Measurements from ENCODE around the gene STK32C.

DNA sequence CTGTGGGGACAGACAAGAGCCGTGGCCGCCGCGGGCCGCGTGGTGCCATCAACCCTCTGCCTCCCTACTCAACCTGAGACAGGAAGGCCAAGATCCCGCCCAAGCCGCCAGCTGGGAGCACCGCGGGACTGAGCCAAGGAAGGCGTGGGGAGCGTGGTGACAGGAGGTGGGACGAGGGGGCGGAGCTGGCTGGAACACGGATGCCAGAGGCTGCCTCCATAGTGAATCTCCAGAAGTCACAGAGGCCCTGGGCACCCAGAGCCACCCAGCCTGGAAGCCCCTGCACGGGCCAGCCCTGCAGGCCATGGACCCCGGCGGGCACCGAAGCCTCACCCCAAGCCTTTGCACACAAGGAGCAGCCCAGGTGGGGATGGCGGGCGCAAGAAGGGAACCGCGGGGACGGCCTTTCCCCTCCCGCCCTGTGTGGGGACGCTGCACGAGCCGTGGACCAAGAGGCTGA is 139.1 kb downstream of the STK32C start:
- TF ChIP-seq, protein P1, sequence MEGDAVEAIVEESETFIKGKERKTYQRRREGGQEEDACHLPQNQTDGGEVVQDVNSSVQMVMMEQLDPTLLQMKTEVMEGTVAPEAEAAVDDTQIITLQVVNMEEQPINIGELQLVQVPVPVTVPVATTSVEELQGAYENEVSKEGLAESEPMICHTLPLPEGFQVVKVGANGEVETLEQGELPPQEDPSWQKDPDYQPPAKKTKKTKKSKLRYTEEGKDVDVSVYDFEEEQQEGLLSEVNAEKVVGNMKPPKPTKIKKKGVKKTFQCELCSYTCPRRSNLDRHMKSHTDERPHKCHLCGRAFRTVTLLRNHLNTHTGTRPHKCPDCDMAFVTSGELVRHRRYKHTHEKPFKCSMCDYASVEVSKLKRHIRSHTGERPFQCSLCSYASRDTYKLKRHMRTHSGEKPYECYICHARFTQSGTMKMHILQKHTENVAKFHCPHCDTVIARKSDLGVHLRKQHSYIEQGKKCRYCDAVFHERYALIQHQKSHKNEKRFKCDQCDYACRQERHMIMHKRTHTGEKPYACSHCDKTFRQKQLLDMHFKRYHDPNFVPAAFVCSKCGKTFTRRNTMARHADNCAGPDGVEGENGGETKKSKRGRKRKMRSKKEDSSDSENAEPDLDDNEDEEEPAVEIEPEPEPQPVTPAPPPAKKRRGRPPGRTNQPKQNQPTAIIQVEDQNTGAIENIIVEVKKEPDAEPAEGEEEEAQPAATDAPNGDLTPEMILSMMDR (IDR thresholded peaks at IDR 0.05): no peak
- TF ChIP-seq POLR2AphosphoS5 (IDR thresholded peaks at IDR 0.05): no peak
- TF ChIP-seq EP300 (IDR thresholded peaks at IDR 0.05): no peak

Measured in esophagus muscularis mucosa (tissue), 4 donors.